Cardiac fibroblast (primary cell): Measurements from ENCODE around the gene KASH5.
A peak's percentile ranks its signal among the peaks of the same experiment; 100 is the strongest.
"Not testable (repeated sequence)": the region's sequence is repeated elsewhere in the genome, so short reads cannot be mapped to it uniquely, and the experiment has no call there.

Experiments used
- DNase-seq, 2 donors: peaks; one replicate each; pipeline versions ENCODE4 v3.0.0 to v3.0.0-alpha.2; 2010; ENCODE audit warnings: low read depth in 2 of 2
- H3K4me3 ChIP-seq, 2 donors: replicated peaks in 1 of 2; 1 replicate in 1 of 2; 2 replicates in 1 of 2; pipeline ENCODE4 v1.5.1; 2011; ENCODE audit warnings: low read depth in 2 of 2, low read length in 2 of 2, mild to moderate bottlenecking in 2 of 2, moderate library complexity in 1 of 2
- CTCF ChIP-seq: IDR thresholded peaks from one replicate; pipeline ENCODE4 v1.5.1; 2011; ENCODE audit warnings: low read depth, mild to moderate bottlenecking, low read length, inconsistent platforms

The KASH5 gene

GRCh38 chr19:49456326-49456725 is 68.3 kb downstream of the KASH5 start:
- no peak for TF ChIP-seq CTCF
- DNase-seq = peak; percentile 33 to 71
- no peak overlapping the region for H3K4me3 ChIP-seq

- no peak overlapping the region for H3K4me3 ChIP-seq
- no peak for TF ChIP-seq CTCF
- DNase-seq = no peak
Observed at GRCh38 chr19:49458567-49458903, 70.5 kb downstream of the KASH5 start.

- H3K4me3 ChIP-seq = no peak overlapping the region
- DNase-seq = no peak
- no peak for TF ChIP-seq CTCF
Observed at GRCh38 chr19:49459388-49459787, 71.3 kb downstream of the KASH5 start.

GRCh38 chr19:49461130-49461529 is 73.1 kb downstream of the KASH5 start:
- H3K4me3 ChIP-seq = not testable (repeated sequence)

GRCh38 chr19:49461656-49462055 is 73.6 kb downstream of the KASH5 start:
- no peak for DNase-seq
- no peak overlapping the region for H3K4me3 ChIP-seq
- TF ChIP-seq CTCF = no peak

More at GRCh38 chr19:49461130-49461529, 73.1 kb downstream of the KASH5 start:
- DNase-seq = not testable (repeated sequence)

- no peak for TF ChIP-seq CTCF
- no peak for DNase-seq
- no peak overlapping the region for H3K4me3 ChIP-seq
Observed at GRCh38 chr19:49462492-49462891, 74.4 kb downstream of the KASH5 start.

- H3K4me3 ChIP-seq = no peak overlapping the region
- TF ChIP-seq CTCF = no peak
- no peak for DNase-seq
Observed at GRCh38 chr19:49463960-49464740, 76.1 kb downstream of the KASH5 start.
